Umbilical cord (tissue), 2 donors: ENCODE results near the gene GPHN. TPM values are rescaled to one million over a fixed set of nuclear protein-coding genes. Genes with fewer than 3 reads are reported as not detected.

Source experiments
- DNase-seq: peaks from one replicate; pipeline ENCODE4 v3.0.0-alpha.2; 2015; ENCODE audit warnings: low spot score
- total RNA-seq: library from RNA; depleted of rRNA; stranded (reverse); fragments of >200 nt; gene quantifications from one replicate; pipeline ENCODE4 v1.2.3, GENCODE V29; 2014; ENCODE audit warnings: low replicate concordance; ENCODE audit not compliant: insufficient read depth

The GPHN gene
- total RNA-seq, 1 donor from 2014 or later, result 15.4 TPM

DNA sequence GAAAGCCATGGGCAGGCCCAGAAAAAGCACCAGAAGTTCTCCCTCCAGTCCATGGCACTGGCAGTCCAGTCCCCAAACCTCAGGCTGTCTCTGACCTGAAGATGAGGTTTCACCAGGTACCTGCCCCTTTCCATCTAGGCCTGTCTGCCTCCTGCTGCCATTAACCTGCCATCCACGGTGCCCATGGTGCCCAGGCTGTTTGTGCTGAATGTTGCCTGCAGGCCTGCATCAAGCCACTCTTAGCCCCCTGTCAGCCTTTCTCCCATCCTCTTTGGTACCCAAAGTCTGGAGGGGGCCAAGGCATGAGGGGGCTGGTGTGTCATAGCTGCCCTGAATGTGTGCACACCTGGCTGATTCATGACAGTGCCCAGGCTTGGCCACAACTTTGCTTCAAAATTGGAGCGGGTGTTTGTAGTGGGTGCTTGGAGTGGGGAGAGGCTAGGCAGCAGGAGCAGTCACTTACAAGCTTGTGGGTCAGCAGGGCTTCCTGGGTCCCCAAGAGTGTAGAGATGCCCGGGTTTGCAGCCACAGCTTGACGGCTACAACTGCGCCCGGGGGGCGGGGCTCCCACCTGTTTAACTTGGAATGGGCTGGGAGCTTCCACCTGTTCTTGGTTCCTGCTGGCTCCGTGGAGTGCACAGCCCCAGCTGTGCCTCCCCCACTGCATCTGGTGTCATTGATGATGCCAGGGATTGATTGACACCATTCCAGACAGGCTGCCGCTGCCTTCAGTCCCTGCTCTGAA, 88.5 kb downstream of the GPHN start:
- no peak for DNase-seq

DNA sequence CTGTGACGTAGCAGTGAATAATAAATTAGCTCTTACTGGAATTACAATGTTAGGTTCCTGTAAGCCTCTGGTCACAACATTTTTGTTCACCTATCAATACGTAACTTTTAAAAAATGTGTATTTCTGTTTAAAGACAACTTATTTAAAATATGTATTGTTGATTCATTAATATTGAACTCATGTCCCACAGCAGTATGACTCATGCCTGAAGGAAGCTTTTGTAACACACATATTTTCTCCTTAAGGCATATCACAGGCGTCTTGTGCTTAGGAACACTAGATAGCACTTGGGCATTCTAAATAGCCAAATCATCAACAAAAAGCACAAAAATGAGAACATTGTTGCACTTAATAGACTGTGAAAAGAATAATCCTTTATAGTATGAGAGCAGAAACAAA, 92.5 kb downstream of the GPHN start:
- DNase-seq, result no peak

DNA sequence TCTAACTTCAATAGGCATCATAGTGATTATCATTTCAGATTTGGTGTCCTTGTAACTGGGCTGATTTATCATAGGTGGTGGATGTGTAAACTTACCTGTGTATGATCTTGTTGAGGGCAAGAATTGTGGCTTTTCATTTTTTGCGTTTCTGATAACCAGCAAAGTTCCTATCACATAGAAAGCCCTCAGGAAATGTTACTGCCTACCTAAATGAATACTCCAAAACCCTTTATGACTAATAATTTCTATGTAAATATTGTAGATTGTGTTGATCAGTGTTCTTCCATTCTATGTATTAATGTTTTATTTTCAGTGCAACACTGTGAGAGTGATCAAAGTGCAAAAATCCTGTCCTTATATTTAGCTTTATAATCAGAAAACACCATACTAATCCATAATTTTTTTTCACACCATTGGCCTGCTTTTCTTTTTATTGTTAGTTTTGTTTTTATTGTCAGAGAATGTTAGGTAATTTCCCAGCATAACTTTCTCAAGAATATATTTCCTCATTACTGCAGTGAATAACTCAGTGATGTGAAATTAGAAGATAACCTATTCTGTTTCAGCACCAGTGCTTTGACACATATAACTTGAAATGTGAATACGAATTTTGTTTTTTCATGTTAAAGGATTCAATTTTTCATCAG, 94.1 kb downstream of the GPHN start:
- DNase-seq, result no peak

DNA sequence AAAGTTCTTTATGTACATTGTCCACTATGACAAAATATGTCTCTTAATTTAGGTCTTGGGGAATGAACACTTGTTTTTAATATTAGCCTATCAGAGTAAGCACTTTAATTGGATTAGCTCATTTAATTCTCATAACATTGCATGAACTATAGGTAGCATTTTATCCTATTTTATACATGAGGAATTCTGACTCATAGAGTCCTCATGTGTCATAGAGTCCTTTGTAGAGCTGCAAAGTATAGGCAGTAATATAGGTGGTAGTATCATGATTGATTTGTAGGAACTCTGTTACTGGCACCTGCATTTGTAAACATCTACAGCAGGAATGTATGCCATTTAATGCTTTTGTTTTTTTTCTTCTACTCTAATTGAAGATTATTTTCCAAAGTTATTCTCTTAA, 96.0 kb downstream of the GPHN start:
- no peak for DNase-seq

DNA sequence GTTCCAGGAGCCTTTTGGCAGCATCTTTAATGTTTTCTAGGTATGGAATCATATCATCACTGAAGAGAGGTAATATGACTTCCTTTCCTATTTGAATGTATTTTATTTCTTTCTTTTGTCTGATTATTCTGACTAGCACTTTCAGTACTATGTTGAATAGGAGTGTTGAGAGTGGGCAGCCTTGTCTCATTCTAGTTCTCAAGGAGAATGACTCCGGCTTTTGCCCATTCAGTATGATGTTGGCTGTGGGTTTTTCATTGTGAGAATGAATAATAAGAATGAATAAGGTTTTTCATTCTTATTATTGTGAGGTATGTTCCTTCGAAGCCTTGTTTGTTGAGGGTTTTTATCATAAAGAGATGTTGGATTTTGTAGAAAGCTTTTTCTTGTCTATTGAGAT, 98.9 kb downstream of the GPHN start:
- DNase-seq, result no peak

DNA sequence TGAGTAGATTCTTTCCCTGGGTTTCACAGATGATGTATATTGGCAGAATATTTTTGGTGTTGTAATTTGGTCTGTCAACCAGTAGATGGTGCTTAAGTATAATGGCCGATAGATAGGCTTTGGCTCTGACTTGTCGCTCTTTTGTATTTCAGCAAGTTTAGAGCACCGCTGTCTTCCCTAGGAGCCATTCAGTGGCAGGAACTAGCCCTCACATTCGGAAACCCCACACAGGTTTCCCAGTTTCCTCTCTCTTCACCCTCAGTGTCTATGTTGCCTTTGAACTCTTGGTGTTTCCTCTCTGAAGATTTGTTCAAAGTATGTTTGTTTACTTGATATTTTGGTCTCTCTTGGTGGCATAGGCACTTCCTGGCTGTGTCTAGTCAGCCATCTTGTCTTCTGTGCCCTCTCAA, 102.2 kb downstream of the GPHN start:
- no peak for DNase-seq

DNA sequence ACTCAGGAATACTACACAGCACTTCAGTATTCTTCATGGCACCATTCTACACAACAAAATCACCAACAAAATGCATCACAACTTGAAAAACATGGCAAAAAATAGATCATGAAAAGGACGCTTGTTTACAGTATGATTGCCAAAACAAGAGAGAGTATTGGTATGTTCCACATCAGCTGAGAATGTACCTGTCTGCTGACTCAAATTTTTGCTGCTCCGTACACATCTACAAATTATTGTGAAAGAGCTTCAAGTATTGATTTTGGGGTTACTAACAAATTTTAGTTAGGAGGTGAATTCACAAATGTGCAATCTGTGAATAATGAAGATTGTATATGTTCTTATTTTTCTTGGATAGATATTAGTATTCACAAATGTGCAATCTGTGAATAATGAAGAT, 105.4 kb downstream of the GPHN start:
- no peak for DNase-seq

DNA sequence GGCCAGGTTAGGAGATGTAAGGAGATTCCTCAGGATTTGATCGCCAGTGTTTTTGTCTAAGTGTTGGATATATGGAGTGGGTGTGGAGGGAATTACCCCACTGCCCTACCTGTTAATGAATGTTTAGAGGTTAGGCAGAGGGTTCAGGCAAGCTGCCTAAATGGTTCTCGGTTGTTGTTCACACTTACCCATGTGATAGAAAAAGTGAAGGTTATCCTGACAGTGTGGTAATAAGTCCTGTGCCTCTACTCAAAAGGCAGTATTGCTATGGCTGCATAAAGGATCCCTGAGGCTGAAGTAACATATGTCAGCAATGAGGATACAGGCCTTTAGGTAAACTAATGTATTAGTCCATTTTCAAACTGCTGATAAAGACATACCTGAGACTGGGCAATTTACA, 112.0 kb downstream of the GPHN start:
- DNase-seq, result no peak

DNA sequence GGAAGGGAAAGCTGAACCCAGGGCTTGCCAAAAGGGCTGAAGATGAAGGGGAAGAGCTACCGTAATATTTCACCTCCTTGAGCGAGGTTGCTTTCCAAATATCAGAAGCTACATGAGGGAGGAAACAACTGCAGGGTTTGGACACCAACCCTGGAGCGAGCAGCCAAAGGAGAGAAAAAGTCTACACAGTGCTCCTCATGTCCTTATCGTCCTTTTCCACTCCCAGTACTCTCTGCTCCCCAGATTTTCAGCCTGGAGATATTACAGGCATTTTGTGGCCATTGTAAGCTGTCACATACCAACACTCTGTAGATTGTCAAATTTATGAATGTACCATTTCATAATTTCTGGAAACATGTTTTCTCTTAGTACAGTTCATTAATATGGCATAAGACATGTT, 115.9 kb downstream of the GPHN start:
- DNase-seq, result no peak

DNA sequence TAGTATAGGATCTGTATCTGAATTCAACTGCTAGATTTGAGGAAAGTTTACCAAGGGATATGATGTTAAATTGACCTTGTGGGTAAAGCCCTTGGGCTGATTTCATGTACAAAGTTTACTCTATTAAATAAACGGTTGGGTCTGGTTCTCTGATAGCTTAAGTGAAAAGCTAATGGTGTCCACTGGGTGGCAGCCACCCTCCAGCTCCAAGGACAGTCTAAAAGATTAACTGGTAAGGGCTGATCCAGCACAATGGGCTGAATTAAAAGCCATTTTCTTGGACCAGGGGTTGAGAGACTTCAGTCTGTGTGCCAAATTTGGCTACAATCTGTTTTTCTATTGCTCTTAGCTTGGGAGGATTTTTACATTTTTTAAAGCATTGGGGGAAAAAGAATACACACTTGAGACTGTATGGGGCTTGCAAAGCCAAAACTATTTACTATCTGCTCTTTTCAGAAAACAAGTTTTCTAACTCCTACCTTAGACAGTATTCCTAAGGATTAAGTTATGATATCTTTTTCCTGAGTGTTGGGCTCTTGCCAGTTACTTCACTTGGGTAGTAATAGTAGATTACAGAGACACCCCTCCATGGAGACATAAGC, 116.5 kb downstream of the GPHN start:
- peak; percentile 59 for DNase-seq

DNA sequence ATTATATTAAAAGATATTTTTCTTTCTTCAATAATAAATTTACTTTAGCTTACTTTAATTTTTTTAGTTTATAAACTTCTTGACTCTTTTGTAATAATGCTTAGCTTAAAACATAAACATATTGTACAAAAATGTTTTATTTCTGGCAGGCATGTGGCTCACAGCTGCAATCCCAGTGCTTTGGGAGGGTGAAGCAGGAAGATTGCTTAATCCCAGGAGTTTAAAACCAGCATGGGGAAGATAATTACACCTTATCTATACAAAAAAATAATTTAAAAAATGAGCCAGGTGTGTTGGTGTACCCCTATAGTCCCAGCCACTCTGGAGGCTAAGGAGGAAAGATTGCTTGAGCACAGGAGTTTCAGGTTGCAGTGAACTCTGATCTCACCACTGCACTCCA, 120.7 kb downstream of the GPHN start:
- no peak for DNase-seq

DNA sequence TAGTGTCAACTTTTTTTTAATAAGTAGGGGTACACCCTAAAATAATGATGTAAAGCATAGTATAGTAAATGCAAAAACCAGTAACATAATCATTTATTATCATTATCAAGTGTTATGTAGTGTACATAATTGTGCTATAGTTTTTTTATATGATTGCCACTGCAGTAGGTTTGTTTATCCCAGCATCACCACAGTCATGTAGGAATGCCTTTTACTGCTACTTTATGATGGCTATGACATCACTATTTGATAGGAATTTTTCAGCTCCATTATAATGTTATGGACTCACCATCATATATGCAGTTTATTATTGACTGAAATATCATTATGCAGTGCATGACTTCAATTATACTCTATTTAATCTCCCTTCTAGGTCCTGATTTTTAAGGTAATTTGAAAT, 121.6 kb downstream of the GPHN start:
- no peak for DNase-seq

DNA sequence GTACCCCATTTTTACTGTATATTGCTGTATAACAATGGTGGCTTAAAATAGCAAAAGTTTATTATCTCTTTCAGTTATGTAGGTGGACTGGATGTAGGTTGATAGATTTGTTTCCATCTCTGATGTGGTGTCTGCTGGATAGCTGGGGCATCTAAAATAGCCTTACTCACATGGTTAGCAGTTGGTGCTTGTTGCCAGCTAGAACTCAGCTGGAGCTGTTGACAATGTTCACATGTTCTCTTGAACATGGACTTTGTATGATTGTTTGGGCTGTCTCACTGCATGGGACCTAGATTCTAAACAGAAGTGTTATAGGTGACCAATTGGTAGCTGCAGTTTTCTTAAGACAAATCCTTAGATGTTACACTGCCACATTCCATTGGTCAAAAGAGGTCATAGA, 126.9 kb downstream of the GPHN start:
- DNase-seq, result peak; percentile 2

DNA sequence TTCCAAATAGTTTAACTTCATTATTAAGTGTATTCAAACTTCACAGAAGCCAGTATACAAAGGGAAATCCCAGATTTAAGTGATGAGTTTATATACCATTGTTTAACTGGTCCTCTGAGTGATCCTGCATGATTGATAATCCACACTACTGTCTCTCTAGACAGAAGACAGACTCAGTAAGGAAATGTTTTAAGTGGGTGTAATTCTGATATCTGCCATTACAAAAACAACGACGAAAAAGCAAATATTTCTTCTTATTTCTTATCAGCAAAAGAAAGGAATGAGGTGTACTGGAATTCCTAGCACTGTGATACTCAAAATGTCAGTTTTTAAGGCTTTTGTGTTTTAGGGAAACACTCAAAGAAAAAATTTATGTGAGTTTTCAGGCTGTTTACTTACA, 127.5 kb downstream of the GPHN start:
- peak; percentile 5 for DNase-seq

DNA sequence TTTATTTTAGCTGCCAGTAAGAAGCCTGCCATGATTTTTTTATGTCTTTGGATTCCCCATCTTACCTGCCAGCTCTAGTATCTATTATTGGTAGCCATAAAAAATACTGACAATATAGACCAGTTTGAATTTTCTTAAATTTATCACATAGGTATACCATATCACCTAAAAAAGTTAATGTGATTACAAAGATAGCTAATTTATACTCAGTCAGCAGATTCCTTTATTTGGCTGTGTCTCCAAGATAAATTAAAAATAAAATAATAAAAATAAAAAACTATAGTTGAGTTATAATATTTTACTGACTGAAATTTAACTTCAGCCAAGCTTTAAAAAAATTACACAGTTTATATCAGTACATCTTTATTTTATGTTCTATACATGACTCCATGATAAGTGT, 128.3 kb downstream of the GPHN start:
- no peak for DNase-seq

DNA sequence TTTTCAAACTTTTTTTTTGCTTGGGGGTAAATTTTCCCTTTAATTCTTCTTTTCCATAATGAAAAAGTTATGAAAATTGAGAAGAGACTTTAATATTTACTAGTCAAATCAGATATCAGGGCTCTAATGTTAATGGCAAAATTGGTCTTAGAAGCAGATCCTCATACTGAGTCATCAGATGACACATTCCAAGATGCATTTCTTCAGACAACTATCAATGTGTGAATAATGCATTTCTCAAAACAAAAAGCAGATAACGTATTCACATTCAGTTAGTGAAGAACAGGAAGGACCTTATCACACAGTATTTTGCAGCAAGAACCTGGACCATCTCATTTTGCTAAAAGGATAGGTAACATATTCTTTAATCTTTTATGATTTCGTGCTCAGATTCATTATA, 130.7 kb downstream of the GPHN start:
- no peak for DNase-seq

DNA sequence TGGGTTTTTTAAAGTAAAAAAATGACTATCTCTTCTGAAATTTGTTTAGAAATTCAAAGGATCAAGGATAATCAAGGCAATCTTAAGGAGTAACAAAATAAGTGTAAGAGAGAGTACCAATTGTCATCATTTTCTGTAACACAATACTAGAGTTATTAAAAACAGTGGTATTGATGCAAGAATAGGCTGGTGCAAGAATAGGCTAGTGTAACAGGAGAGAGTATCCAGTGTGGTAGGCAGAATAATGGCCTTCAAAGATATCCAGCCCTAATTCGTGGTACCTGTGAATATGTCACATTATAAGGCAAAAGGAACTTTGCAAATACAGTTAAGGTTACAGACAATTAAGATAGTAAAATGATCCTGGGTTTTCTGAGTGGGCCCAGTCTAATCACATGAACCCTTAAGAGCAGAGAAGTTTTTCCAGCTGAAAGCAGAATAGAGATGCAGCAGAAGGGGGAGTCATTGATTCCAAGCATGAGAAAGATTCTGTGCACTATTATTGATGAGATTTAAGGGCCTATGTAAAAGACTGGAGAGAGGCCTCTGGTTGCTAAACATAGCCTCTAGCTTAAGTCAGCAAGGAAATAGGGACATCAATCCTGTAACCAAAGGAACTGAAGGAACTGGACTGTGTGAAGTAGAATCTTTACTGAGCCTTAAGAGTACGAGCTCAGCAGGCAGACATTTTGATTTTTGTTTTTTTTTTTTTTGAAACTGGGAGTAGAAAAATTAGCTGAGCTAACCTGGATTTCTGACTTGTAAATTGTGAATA, 134.1 kb downstream of the GPHN start:
- no peak for DNase-seq

DNA sequence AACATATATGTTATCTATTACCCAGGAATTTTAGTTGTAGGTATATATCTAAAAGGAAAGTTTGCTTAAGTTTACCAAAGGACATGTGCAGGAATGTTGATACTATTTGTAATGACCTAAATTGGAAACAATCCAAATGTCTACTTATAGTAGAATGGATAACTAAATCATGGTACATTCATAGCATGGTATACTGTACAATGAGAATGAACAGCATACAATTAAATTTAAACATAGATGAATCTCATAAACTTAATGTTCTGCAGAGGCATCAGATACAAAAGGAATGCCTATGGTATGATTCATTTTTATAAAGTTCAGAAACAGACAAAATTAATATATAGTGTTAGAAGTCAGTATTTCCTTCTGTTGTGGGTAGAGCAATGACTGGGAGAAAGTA, 135.4 kb downstream of the GPHN start:
- DNase-seq, result no peak

DNA sequence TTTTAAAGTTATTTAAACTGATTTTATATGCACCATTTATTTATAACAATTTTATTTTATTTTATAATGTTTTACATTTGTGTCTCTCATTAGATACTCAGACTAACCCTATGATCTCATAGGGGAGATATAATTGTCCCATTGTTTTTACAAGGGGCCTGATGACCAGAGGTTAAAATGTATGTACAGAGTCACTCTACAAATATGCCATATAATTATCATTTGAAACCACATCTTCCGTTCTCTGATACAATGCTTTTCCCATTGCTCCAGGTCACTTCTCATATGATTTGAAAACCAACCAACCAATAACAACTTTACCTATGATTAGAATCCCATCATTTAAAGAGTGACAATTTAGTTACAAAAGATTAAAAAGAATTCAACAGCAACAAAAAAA, 137.8 kb downstream of the GPHN start:
- no peak for DNase-seq

DNA sequence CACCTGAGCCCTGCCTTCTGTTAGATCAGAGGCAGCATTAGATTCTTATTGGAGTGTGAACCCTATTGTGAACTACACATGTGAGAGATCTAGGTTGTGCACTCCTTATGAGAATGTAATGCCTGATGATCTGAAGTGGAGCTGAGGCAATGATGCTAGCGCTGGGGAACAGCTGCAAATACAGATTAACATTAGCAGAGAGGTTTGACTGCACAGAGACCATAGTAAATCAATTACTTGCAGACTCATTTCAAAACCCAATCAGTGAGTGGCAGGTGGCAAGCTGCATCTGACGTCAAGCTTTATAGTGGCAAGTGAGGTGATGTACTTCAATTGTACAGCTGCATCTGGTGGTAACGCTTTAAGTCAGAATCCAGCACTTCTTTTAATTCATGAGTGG, 141.6 kb downstream of the GPHN start:
- no peak for DNase-seq

DNA sequence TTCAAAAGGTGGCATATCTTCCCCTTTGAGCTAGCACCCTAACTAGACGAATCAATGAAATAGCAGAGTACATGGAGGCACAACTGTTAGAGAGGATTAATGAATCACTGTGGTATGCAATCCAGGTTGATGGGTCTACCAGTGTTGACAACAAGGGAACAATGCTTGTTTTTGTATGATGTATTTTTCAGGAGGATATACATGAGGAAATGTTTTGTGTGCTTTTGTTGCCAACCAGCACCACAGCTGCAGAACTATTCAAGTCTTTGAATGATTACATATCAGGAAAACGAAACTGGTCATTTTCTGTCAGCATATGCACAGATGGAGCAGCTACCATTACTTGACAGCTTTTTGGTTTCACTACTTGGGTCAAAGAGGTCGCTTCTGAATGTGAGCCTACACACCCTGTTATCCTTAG, 142.6 kb downstream of the GPHN start:
- DNase-seq, result no peak

DNA sequence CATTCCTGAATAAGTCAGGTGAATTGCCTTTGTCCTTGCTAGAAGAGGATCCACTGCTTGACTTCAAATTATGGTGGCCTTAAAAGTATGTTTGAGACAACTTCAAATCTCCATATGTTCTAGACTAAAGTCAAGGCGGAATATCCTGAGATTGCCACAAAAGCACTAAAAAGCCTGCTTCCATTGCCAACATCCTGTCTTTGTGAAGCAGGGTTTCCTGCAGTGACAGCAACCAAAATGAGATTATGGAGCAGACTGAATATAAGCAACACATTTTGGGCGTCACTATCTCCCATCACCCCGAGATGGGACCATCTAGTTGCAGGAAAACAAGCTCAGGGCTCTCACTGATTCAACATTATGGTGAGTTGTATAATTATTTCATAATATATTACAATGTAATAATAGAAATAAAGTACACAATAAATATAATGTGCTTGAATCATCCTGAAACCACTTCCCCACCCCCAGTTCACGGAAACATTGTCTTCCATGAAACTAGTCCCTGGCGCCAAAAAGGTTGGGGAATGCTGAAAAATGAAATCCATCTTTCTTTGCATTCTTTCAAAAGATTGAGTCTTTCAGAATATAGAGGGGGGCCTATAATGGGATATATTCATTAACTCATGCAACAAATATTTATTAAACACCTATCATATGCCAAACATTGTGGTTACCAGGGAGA, 143.7 kb downstream of the GPHN start:
- DNase-seq, result no peak
